ENCODE data around the gene MYO7A. TPM values are rescaled to one million over a fixed set of nuclear protein-coding genes. Genes with fewer than 3 reads are reported as not detected.

Gene MYO7A
- total RNA-seq, 1 donor from 2014 or later, result 23.2 TPM

Other genes starting within 250 kb of the MYO7A start
- not detected for gene B3GNT6, start 93.8 kb upstream of the MYO7A start, total RNA-seq
- 5.1 TPM for gene CAPN5, start 61.3 kb upstream of the MYO7A start, total RNA-seq
- gene OMP, start 25.4 kb upstream of the MYO7A start, total RNA-seq, result not detected
- not detected for gene GDPD4, start 173.4 kb downstream of the MYO7A start, total RNA-seq

Measured in mesenteric fat pad (tissue), 1 donor.